ENCODE results near the gene ANP32B.

ANP32B gene

DNA sequence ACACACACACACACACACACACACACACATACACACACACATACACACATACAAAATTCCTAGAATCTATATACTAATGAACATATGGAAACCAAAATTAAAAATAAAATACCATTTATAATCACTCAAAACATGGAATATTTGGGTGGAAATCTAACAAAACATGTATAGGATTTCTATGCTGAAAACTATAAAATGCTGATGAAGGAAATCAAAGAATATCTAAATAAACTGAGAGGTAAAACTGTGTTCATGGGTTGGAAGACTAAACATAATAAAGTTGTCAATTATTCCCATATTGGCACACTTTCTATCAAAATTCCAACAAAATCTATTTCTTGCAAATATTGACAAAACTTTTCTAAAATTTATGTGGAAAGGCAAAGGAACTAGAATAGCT is 48.0 kb downstream of the ANP32B start:
- no peak for DNase-seq (ENCODE audit: low read depth)

DNA sequence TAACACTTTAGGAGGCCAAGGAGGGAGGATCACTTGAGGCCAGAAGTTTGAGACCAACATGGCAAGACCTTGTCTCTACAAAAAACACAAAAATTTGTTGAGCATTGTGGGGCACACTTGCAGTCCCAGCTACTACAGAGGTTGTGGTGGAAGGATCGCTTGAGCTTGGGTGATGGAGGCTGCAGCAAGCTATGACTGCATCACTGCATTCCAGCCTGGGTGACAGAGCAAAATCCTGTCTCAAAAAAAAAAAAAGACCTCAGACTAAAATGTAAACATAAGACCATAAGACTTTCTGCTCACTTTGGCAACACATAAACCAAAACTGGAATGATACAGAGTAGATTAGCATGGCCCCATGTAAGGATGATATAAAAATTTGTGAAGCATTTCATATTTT is 48.8 kb downstream of the ANP32B start:
- DNase-seq (ENCODE audit: low read depth): no peak

DNA sequence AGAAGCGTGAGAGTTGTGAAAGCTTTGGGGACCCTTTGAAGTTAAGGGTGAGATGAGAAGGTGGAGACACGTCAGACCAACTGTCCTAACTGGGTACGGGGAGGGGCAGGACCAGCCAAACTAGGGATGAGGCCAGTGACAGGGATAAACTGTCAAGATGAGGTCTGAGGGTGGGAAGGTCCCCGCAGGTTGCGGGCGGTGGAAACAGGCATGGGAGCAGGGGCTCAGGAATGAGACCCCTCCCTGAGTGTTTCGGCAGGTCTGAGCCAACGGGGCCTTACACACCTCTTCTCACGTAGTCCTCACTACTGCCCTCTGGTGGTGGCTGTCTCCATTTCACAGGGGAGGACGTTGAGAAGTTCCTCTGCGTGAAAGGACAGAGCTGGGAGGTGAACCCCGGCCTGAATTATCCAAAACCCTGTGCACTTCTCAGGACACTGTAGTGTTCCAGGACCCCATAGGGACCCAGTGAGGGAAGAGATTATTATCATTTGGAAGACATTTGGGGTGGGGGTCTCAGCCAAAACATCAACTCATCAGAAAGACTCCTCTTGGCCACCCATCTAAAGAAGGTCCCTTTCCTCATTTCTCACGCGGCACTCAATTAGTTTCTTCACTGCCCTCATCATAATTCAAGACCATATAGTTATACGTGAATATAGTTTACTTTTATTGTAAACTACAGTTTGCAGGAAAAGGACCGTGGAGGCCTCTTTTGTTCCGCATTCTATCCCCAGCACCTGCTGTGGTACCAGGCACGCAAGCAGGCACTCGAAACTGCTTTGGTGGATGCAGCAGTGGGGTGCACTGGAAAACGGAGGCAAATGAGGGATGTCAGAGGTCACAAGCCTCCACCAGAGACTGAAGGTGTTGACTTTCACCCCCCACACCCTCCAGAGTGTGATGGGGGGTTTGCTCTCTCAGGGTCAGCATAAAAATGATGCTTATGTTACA is 51.7 kb downstream of the ANP32B start:
- DNase-seq (ENCODE audit: low read depth): peak; percentile 76

DNA sequence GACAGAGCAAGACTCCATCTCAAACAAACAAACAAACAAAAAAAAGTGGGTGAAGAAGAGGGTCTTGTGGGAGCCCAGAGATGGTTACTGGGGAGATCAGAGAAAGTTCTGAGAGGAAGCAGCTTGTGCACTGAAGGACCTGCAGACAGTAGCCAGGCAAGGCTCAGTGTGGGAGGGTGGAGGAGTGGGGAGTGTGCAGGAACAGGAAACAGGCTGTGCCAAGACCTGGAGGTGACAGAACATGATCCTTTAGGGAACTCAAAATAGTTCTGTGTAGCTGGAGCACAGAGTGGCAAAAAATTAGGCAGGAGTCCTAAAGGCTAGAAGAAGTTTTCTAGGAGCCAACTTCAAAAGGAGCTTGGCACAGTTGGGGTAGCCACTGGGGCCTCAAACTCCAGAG is 54.2 kb downstream of the ANP32B start:
- DNase-seq (ENCODE audit: low read depth): no peak

DNA sequence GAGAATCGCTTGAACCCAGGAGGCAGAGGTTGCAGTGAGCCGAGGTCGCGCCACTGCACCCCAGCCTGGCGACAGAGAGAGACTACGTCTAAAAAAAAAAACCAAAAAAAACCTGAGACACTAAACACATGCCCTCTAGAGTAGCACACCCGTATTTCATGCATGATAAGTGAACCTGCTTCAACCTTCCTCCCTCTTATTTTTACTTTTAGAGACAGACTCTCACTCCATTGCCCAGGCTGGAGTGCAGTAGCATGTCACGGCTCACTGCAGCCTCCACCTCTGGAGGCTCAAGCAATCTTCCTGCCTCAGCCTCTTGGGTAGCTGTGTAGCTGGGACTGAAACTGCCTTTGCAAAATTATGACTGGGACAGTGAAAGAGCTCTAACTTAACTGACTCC is 55.8 kb downstream of the ANP32B start:
- DNase-seq (ENCODE audit: low read depth): no peak

DNA sequence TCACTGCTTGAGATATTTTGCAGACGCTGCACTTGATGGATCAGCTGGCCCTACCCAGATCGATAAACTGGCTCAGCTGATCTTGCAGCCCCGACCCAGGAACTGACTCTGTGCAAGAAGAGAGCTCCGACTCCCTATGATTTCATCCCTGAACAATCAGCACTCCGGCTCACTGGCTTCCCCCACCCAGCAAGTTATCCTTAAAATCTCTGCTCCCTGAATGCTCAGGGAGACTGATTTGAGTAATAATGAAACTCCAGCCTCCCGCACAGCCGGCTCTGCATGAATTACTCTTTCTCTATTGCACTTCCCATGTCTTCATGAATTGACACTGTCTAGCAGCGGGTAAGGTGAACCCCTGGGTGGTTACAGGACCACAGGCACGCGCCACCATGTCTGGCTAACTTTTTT is 56.5 kb downstream of the ANP32B start:
- no peak for DNase-seq (ENCODE audit: low read depth)

DNA sequence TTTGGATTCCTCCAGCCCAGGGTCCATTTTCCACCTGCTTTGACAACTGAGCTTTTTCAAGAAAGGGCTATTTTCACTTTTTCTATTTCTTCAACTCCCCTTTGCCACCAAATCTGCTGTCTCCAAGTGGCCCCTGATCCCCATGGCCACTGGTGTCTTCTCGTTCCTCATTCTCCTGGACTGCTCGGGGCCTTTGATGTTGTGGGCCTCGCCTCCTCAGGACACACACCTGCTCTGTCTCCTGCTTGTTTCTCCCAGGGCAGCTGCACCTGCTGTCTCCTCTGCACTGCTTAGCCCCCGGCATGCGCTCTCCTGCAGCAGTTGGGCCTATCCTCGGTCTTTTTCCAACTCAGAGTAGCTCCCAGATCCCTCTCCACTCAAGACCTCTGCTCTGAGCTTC is 57.1 kb downstream of the ANP32B start:
- DNase-seq (ENCODE audit: low read depth): no peak

DNA sequence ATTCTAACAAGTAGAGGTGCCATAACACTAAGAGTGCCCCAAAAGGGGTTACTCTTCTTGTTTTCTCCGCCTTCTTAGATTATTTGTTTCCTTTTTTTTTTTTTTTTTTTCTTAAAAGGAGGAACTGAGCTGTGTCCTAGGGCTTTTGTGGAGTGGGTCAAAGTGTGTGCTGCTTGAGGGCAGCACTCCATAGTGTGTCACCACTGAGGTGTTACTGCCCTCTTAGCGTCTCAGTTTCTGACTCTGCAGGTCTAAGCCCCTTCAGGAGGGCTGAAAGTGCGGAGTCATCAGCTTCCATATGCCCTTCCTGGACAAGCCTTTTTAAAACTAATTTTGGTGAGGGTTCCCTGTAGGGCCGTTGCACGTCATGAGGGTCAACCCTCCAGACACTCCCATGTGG is 60.8 kb downstream of the ANP32B start:
- DNase-seq (ENCODE audit: low read depth): no peak

DNA sequence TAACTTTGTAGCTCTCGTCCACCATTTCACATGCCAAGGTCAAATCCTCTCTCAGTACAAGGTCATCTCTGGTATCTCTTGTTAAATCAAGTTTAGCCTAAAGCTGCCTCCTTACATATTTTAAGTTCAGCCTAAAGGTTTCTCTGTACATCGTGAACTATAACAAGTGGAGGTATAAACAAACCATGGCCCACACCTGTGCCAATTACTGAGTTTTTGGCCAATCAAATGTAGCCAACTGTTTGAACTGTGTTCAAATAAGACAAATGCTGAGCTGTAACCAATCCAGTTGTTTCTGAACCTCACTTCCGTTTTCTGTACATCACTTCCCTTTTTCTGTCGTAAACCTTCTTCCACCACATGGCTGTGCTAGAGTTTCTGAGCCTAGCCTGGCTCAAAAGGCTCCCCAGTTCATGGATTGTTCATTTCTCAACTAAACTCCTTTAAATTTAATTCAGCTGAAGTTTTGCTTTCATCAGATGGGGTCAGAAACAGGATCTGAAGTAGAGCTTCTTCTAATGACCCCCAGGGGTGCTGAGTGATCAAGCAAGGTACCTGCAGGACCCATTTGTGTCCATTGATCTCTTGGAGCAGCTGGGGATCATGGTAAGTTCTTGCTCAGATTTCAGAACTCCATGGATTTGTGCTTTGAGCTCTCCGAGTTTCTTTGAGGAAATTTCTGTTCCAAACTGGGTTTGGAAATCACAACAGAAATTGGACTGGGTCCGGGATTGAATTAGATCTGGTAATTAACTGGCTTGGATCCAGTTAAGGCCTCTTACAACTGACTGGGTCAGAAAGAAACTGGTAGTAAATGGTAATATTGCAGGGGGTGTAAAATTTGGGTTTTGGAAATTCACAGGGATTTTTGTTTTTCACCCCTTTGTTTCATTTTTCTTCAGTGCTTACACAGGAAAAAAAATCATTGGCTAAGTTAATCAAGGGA is 62.4 kb downstream of the ANP32B start:
- DNase-seq (ENCODE audit: low read depth): no peak

DNA sequence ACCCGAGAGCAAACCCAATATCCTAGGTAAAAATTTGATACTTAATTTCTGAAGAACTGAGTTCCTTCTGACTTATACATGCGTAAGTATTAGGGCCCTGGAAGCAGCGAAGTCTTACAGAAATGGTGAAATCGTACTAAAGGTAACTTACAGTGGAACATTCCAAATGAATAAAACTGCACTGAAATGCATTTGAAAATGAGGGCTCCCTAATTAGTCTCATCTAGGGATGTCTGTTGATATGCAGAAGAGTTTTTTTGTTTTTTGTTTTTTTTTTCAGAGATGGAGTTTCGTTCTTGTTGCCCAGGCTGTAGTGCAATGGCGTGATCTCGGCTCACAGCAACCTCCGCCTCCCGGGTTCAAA is 63.0 kb downstream of the ANP32B start:
- no peak for DNase-seq (ENCODE audit: low read depth)

DNA sequence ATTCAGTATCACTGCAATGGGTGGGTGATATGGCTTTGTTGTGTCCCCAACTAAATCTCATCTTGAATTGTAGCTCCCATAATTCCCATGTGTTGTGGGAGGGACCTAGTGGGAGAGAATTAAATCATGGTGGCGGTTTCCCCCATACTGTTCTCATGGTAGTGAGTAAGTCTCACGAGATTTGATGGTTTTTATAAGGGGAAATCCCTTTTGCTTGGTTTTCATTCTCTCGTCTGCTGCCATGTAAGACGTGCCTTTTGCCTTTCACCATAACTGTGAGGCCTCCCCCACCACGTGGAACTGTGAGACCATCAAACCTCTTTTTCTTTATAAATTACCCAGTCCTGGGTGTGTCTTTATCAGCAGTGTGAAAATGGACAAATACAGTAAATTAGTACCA is 63.9 kb downstream of the ANP32B start:
- no peak for DNase-seq (ENCODE audit: low read depth)

DNA sequence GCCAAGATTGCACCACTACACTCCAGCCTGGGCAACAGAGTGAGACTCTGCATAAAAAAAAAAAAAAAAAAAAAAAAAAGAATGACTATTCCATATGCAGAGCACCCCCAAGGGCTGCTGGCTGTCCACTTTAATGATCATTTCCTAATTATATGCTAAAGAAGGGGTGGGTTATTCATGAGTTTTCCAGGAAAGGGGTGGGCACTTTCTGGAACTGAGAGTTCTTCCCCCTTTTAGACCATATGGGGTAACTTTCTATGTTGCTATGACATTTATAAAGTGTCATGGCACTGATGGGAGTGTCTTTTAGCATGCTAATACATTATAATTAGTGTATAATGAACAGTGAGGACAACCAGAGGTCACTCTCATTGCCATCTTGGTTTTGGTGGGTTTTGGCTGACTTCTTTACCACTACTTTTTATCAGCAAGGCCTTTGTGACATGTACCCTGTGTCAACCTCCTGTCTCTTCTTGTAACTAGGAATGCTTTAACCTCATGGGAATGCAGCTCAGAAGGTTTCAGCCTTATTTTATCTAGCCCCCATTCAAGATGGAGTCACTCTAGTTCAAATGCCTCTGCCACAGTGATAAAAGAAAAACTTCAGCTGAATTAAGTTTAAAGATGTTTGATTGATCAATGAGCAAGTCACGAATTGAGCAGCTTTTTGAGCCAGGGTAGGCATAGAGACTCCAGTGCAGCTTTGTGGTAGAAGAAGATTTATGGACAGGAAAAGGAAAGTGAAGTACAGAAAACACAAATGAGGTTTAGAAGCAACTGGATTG is 66.3 kb downstream of the ANP32B start:
- no peak for DNase-seq (ENCODE audit: low read depth)

DNA sequence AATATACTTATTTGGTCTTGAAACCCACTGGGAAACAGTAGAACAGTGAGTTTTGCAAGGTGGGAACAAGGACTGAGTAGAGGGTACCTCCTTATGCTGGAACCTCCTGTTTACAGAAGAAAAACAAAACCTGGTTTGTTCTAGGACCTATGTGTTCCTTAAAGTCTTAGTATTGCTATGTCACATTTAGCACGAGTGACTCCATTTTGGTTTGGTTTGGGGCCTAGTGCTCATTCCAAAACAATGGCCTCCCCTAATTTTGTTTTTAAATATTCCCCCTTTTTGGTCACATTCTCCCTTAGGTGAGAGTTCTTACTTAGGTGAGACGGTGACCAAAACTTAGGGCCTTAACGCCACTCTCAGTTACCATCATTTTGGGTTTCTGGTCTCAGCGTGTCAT is 67.2 kb downstream of the ANP32B start:
- DNase-seq (ENCODE audit: low read depth): no peak

DNA sequence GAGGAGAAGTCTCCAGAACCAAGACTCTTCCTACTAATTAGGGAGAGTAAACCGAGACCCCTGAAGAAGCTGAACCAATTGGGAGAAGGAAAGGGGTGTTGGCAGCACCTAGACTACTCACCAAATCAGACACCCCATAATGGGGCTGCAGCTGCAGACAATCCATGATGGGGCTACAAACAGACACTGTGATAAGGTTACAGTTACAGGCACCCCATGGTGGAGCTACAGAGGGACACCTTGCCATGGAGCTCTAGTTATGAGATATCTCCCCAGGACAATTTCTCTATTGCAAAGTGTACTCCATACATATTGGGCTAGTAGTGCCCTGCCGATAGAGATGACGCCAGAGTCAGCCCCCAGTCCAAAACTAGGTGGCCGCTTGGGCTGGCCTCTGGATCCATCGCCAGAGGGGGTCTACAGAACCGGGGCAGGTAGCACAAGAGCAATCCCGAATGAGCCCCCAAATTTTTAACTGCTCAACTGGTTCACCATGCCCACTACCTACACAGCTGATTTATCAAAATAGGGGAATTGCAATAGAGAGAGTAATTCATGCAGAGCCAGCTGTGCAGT is 71.3 kb downstream of the ANP32B start:
- no peak for DNase-seq (ENCODE audit: low read depth)

DNA sequence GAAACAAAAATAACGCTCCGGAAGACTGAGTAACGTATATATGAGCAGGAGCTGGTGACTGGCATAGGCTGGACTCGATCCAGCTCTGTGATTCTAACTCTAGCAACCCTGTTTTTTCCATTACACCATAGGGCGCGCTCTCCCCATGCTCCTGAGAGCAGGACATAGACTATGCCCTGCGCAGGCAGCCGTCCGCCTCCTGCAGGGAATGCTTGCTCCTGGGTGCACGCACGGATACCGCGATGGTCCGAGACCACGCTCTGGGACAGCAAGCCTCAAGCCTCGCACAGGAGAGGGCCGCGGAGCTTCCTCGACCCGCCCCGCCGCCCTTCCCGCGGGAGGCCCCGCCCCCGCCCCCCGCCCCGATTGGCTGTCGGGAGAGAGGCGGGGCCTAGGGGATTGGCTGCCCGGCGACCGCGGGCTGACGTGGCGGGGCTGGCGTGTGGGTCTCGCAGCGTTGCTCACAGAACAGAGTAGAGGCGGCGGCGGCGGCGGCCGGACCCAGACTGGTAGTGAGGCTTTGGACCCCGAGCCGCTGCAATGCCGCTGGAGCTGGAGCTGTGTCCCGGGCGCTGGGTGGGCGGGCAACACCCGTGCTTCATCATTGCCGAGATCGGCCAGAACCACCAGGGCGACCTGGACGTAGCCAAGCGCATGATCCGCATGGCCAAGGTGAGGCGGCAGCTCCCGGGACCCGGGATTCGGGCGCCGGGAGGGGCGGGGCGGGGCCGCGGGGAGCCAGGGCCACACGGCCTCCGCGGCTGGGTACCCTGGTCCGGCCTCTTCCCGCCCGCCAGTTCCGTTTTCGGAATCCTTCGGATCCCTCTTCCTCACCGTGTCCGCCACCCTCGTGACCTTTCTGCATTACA is 73.4 kb downstream of the ANP32B start, which contains the start of gene NANS:
Gene NANS (plus strand): TSS at position 464 of the 869 bp plus-strand sequence. CDS start 77 bp downstream, at position 541.
- peak; percentile 88 for DNase-seq (ENCODE audit: low read depth)

DNA sequence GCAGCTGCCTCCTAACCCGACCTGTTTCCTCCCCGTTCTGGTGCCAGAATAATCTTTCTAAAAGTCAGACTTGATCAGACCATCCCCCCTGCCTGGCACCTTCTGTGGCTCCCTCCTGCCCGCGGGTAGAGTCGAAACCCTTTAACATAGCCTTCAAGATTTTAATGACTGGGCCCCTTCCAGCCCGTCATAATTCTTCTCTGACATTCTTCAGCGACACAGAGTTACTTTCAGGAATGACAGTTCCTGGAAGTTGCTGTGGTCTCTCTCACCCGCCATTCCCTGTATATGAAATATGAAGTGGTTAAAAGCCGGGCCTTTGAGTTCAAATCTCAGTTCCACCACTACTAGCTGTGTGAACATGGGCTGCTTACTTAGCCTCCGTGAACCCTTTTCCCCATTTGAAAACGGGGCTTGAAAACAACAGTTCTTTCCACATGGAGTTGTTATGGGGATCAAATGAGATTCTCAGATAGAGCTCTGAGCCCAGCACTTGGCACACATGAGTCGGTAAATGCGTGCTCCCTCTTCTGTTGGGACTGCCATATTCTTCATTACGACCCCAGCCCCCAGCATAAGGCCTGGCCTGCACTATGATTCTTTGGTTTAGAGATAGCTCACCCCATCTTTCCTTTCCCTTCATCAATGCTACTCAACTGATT is 74.1 kb downstream of the ANP32B start:
- DNase-seq (ENCODE audit: low read depth): no peak

DNA sequence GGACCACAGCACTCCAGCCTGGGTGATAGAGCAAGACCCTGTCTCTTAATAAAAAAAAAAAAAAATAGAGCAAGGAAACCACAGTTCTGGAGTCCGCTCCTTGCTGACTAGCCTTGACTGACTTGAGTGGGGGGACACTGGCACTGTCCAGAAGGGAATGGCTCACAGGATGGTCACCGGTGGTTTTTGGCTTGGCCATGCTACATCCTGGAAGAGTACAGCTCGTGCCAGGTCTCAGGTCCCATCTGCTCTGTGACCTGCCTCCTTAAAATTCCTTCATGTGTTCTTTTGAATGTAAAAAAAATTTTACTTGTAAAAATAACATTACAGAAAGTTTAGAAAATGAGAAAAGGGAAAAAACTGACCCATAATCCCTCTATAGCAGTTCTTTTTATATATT is 79.0 kb downstream of the ANP32B start:
- DNase-seq (ENCODE audit: low read depth): no peak

DNA sequence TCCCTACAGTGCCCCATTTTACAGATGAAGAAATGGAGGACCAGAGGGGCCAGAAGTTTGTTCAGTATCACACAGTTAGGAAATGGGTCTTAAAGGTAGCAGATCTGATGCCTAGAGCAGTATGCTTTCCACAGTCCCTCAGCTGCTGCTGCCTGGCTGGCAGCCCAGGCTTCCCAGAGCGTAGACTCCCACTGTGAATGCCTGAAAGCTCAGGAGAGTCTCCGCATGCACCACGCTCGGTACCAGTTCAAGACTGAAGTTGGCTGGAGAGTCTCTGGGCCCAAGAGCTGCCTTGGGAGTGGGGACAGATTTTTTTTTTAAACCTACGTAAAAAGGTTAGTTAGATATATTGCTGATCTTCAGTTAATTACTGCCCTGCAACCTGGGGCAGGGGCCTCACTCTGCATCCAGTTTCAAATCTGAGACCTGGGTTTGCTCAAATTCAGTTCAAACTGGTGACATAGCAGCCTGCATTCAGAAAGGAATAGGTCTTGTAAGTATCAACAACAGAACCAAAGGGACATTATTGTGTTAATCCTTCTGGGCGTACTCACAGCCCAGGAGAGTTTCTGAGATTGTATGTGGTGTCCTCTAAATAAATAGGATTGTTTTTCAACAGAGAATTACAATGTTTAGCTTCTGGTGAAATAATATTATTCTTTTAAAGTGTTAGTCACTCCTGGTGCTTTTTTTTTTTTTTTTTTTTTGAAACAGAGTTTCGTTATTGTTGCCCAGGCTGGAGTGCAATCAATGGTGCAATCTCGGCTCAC is 81.7 kb downstream of the ANP32B start:
- no peak for DNase-seq (ENCODE audit: low read depth)

All from activated T-helper 1 cell treated with Interleukin-2 at 50 U/mL for 16 hours (primary cell).